GM19193 (cell line): ENCODE results near the gene TRIO.

Experiments
- POLR2A ChIP-seq: IDR thresholded peaks from 4 replicates; pipeline ENCODE4 v1.6.1; 2011; ENCODE audit not compliant: insufficient read depth, insufficient read length; ENCODE audit errors: extremely low read depth

Gene TRIO

GRCh38 chr5:14153071-14153864, 10.1 kb downstream of the TRIO start:
- TF ChIP-seq POLR2A, result no peak

- TF ChIP-seq POLR2A, result no peak
Observed at GRCh38 chr5:14153932-14154731, 11.0 kb downstream of the TRIO start.

- TF ChIP-seq POLR2A, result no peak
Observed at GRCh38 chr5:14155075-14155474, 11.9 kb downstream of the TRIO start.

- TF ChIP-seq POLR2A, result no peak
Observed at GRCh38 chr5:14155739-14156138, 12.6 kb downstream of the TRIO start.

- TF ChIP-seq POLR2A, result no peak
Observed at GRCh38 chr5:14156290-14156649, 13.1 kb downstream of the TRIO start.

- no peak for TF ChIP-seq POLR2A
Observed at GRCh38 chr5:14156650-14157492, 13.7 kb downstream of the TRIO start.

- TF ChIP-seq POLR2A, result no peak
Observed at GRCh38 chr5:14157493-14157782, 14.3 kb downstream of the TRIO start.

- TF ChIP-seq POLR2A, result no peak
Observed at GRCh38 chr5:14158890-14159666, 15.9 kb downstream of the TRIO start.

GRCh38 chr5:14161825-14162556, 18.8 kb downstream of the TRIO start:
- TF ChIP-seq POLR2A, result no peak

- TF ChIP-seq POLR2A, result no peak
Observed at GRCh38 chr5:14164164-14165163, 21.3 kb downstream of the TRIO start.

GRCh38 chr5:14165375-14166106, 22.4 kb downstream of the TRIO start:
- TF ChIP-seq POLR2A, result no peak

- TF ChIP-seq POLR2A, result no peak
Observed at GRCh38 chr5:14166437-14166836, 23.3 kb downstream of the TRIO start.
